ENCODE data around the gene LAIR1.

DNA sequence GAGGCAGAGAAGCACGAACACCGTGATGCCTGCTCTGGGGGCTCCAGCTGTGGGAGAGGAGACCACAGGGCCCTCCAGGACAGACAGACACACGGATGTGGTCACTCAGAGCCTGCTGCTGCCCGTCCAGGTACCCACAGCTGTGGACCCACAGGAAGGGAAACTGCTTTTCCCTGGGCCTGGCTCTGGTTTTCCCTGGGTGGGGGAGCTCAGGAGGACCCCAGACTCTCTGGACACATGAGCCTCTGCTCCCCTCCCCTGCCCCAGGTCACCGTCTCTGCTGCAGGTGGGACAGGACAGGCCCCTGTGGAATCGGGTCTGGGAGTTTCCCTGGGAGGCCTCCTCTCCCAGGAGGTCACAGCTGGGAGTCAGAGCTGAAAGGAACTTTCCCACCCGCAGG lies 33.1 kb downstream of the LAIR1 start:
- TF ChIP-seq, protein P1, sequence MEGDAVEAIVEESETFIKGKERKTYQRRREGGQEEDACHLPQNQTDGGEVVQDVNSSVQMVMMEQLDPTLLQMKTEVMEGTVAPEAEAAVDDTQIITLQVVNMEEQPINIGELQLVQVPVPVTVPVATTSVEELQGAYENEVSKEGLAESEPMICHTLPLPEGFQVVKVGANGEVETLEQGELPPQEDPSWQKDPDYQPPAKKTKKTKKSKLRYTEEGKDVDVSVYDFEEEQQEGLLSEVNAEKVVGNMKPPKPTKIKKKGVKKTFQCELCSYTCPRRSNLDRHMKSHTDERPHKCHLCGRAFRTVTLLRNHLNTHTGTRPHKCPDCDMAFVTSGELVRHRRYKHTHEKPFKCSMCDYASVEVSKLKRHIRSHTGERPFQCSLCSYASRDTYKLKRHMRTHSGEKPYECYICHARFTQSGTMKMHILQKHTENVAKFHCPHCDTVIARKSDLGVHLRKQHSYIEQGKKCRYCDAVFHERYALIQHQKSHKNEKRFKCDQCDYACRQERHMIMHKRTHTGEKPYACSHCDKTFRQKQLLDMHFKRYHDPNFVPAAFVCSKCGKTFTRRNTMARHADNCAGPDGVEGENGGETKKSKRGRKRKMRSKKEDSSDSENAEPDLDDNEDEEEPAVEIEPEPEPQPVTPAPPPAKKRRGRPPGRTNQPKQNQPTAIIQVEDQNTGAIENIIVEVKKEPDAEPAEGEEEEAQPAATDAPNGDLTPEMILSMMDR (IDR thresholded peaks at IDR 0.05; ENCODE audit: insufficient read depth, low read length) = no peak
- TF ChIP-seq POLR2AphosphoS5 (IDR thresholded peaks at IDR 0.05; ENCODE audit: low read depth) = no peak

All from HL-60 (cell line).